Keratinocyte (primary cell): ENCODE data around the gene INHA.

Source experiments
- EZH2 ChIP-seq: IDR thresholded peaks from one replicate; pipeline ENCODE4 v1.6.1; 2012; ENCODE audit warnings: inconsistent platforms, mild to moderate bottlenecking, low read length, moderate library complexity
- TF ChIP-seq, protein P1 (sequence below), 3 experiments: IDR thresholded peaks in 1 of 3; conservative IDR thresholded peaks in 1 of 3; optimal IDR thresholded peaks in 1 of 3; 2 replicates in 2 of 3; 3 replicates in 1 of 3; pipeline versions ENCODE3 to v1.5.1; 2011; ENCODE audit warnings: low read length in 3 of 3, mild to moderate bottlenecking in 3 of 3, moderate library complexity in 2 of 3, control low read depth in 1 of 3, inconsistent platforms in 1 of 3; ENCODE audit not compliant: insufficient read depth in 2 of 3; ENCODE audit errors: extremely low read depth in 1 of 3

DNA sequence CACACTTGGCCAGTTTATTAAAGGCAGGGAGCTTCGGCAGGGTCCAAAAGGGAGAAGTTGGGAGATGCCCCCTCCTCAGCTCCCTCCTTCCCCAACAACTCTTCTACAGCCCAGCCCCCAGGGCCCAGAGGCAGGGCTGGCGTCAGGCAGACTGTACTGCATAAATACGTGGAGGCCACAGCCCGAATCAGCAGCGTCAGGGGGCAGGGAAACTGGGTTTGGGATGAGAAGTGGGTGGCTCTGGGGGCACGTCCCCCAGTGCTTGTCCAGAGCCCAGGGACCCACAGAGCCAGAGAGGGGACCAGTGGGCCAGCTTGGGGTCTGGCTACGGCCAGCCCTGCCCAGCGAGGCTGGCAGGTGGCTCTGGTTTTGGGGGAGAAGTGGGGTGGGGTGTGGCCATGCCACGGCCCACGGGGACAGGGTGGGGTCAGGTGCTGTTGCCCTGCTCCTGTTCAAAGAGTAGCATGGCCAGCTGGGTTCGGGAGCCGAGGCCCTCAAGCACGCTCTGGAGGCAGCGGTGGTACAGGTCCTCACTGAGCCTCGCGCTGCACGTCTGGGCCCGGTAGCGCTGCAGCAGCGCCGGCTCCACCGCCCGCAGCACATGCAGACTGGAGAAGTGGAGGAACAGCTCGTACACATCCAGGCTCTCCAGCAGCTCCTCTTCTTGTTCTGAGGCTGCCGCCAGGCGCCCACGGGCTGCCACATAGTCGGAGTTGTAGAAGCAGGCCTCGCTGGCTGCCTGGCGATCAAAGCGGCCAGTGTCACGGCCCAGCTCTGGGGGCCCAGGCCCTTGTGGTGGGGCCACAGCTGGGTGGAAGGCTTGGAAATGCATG is 32.9 kb upstream of the INHA start:
- TF ChIP-seq, protein P1, sequence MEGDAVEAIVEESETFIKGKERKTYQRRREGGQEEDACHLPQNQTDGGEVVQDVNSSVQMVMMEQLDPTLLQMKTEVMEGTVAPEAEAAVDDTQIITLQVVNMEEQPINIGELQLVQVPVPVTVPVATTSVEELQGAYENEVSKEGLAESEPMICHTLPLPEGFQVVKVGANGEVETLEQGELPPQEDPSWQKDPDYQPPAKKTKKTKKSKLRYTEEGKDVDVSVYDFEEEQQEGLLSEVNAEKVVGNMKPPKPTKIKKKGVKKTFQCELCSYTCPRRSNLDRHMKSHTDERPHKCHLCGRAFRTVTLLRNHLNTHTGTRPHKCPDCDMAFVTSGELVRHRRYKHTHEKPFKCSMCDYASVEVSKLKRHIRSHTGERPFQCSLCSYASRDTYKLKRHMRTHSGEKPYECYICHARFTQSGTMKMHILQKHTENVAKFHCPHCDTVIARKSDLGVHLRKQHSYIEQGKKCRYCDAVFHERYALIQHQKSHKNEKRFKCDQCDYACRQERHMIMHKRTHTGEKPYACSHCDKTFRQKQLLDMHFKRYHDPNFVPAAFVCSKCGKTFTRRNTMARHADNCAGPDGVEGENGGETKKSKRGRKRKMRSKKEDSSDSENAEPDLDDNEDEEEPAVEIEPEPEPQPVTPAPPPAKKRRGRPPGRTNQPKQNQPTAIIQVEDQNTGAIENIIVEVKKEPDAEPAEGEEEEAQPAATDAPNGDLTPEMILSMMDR (optimal IDR thresholded peaks at IDR 0.05 in 1 of 3, IDR thresholded peaks at IDR 0.05 in 1 of 3, conservative IDR thresholded peaks at IDR 0.05 in 1 of 3; ENCODE audit: extremely low read depth in 1 of 3, insufficient read depth in 2 of 3, low read length in 3 of 3), result no peak
- no peak for TF ChIP-seq EZH2
